ENCODE data around the gene FIGN.

FIGN gene

DNA sequence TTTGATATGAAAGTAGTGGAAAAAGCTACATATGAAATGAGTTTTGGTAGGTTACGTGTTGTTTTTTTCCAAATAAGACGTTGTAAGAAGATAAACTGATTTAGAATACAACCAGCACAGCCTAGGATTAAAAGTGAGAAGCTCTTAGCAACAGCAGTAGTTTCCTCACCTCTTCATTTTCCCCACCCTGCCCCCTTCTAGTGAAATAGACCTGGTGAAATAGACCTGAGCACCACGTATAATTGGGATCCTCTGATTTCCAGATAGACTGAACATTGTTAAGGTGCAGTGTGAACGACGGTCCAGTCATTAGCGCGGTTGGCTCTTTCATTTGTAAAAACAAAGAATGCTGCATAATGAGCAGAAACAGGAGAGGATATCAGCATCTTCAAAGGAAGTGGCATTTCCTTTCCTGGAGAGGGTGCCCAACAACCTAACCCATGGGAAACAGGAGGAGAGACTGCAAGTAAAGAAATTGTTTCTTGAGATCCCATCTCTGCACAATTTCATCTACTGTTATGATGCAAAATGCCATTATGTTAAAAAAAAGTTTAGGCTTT lies 114.3 kb downstream of the FIGN start:
- DNase-seq (ENCODE audit: extremely low read depth in 1 of 2, low read depth in 1 of 2) = no peak

DNA sequence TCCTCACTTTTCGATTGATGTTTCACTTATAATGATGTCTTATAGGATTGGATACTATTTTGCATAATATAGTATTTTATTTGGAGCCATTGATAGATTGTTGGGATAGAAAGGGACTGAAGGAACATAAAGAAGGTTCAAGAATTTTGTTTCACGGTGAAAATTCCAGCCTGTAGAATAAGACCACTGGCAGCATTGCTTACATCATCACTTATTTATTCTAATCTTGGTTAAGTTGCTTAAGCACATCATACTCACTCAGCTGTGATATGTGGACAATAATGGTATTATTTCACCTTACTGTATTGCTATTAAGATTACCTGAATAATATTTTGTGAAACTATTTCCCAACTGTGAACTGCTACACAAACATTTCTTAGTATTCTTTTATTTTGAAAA lies 118.3 kb downstream of the FIGN start:
- no peak for DNase-seq (ENCODE audit: extremely low read depth in 1 of 2, low read depth in 1 of 2)

DNA sequence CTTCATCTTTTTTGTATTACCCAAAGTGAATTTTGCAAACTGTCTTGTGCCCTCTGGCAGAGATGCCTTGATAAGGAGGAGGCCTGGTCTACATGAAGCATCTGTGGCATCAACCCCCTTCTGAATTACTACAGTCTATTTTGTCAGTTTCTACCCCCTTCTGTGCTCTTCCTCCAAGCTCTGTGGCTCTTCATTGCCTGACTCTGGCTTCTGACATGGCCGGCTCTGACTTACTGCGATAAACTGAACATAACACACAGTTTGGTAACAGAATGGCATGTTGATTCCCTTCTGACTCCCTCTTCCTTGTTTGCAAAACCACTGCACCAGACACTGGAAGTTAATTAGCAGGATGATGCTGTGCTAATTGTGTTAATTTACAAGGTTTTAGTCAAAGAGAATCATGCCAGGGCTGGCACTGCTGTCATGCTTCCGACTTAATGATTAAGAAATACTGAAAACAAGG lies 122.5 kb downstream of the FIGN start:
- no peak for DNase-seq (ENCODE audit: extremely low read depth in 1 of 2, low read depth in 1 of 2)

DNA sequence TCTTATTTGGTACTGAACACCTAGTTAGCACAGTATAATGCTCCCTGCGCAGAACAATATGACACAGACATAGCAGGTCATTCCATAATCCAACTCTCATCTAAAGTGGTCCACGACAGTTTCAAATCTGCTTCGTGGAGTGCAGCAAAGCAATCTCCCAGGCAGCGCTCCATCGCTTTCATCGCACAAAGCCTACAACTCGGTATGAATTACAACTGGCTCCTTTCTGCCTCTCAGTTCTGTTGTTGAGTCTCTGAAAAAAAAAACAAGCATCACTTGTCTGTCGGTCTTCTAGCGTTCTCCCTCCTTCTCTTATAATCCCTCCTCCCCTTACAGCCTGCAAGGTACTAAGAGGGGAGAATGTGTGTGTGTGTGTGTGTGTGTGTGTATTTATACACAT lies 123.5 kb downstream of the FIGN start:
- DNase-seq (ENCODE audit: extremely low read depth in 1 of 2, low read depth in 1 of 2) = no peak

DNA sequence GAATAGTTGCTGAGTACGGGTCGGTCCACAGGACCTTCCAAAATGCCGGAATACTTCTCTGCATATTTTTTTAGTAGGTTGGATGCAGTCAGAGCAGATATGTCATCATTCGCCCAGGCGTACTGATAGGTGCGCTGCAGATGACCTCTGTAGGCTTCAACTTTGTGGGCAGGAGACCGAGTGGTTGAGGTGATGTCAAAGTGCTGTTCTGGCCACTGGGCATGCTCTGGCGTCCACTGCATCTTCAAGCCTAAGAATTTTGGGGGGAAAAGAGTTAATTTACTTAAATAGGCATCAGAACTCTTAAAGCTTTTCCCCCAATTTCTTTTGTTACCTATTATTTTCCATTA lies 124.3 kb downstream of the FIGN start:
- DNase-seq (ENCODE audit: extremely low read depth in 1 of 2, low read depth in 1 of 2) = no peak

DNA sequence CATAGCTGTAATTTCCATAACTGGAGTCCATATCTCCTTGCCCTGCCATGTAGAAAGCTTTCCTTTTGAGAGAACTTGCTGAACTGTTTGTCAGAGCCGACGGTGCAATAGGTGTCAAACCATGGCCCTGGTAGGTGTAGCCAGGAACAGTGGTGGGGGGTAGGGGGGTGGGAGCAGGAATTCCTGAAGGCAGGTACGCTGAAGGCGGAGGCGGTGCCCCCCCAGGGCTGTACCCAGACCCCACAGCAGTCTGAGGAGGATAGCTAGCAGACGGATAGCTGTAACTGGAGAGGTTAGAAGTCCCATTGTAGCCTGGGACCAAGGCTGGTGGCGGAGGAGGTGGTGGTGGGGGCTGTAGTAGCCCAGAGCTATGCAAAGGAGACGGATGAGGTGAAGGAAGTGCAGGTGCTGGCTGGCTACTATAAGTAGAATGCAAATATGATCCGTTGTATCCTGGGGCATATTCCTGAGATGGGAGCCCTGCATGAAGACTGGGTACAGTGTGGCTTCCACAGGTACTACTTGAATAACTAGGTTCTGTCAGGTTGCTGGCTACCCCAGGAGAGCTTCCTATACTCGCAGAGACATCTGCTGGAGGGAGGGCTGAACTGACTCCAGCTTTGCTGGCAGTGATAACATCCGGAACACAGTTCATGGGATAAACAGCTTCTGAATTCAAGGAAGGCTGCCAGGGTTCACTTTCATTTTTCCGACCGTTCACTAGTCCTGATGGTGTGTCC lies 124.8 kb downstream of the FIGN start:
- DNase-seq (ENCODE audit: extremely low read depth in 1 of 2, low read depth in 1 of 2) = no peak

DNA sequence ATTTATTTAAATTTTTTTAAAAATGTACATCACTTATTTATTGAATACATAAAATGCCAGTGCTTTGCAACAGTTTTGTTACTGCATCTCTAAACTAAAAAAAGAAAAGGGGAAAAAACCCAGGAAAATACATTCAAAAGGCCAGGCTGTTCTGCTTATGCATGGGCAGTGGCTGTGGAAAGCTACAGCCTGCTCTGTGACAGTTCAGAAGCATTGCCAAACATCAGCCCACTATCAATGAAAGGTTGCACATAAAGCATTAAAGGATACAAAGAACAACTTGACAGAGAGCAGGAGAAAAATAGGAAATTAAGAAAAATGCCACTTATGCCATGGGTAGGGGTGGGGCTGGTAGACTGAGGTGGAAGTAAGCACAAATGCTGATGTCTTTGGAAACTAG lies 128.2 kb downstream of the FIGN start:
- no peak for DNase-seq (ENCODE audit: extremely low read depth in 1 of 2, low read depth in 1 of 2)

DNA sequence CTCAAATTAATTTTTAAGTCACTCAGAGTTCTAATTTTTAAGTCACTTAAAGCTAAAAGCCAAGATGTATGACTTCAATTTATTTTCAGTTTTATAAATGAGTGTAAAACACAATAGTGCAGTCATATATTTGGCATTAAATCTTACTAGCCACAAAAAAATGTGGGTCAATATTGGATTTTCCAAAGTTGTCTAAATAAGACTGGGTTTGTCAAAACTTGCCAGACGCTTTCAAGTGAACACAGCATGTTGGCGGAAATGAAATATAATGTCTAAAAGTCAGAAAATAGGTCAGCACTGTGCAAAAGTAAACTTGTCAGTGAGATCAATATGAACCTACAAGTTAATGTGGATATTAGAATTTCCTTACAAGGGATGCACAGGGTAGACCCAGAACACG lies 128.9 kb downstream of the FIGN start:
- no peak for DNase-seq (ENCODE audit: extremely low read depth in 1 of 2, low read depth in 1 of 2)

DNA sequence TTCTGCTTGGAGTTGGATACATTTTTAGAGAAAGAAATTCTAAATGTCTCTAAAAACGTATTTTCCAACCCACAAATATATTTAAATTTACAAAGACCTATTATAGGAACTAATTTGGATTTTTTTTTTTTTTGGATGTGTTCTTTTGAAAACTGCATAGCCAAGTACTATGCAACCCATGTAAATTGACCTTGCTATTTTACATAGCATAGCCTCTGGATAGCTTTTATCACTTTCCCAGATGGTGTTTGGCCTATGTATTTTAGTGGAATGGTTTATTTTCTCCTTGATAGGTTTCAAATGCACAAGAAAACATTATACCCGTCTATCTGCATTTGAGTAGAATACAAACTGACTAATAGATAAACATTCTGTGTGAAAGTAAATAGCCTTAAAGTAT lies 130.0 kb downstream of the FIGN start:
- DNase-seq (ENCODE audit: extremely low read depth in 1 of 2, low read depth in 1 of 2) = no peak

DNA sequence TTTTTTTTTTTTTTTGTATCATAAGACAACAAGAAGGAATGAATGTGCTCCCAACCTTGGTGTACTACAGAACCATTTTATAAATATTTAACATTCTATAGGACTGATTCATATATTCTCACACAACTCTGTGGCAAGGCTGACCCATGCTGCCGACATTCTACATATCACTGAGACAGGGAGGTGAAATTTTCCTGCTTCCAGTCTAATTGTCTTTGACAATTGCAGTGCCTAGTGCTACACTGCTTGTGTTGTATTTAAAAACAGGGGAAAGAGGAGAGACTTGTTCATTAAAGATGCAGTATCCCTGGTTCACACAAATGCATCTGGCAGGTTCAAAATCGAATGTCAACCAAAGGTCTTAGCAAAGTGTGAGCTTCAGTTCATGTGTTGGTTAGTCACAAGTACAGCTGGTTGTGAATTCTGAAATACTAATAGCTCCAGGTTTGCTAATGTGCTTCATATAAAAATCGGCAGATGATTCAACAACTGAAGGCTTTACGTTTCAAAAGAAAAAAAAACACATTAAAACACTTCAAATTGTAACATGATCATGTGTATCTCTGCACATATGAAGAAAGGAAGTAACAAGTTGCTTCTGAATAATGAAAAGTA lies 130.8 kb downstream of the FIGN start:
- DNase-seq (ENCODE audit: extremely low read depth in 1 of 2, low read depth in 1 of 2) = no peak

DNA sequence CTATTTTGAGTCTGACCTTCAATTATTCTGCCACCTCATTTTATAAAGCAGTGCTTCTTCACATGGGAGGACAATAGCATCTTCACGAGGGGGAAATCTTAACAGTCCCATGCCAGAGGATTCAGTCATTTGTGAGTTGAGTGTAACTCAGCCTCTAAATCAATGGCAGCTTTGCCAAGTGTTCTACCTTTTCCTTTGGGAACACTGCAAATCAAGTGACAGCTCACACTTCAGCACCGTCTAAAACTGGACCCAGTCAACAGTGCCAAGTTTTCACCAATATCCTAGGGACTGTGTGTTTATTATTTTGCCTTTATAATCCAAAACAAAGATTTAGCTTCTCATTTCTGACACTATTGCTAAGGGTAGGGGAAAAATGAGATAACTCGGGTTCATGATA lies 133.6 kb downstream of the FIGN start:
- DNase-seq (ENCODE audit: extremely low read depth in 1 of 2, low read depth in 1 of 2) = no peak

DNA sequence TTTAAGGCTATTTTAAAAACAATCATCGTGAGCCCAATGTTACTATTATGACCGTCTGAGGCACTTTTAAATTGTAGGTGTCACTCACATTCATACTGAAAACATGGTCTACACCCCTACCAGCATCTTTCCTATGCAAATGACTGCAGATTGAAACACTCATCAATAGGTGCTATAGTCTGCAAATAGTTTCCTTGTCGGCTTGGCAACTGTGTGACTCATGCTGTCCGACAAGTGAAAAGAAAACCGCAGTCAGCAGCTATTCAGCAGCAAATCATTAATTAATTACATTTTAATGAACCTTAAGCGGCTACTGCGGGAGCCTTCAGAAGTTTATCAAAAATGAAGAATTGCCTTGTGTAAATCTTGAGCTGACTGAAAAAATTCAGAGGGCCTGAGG lies 134.4 kb downstream of the FIGN start:
- DNase-seq (ENCODE audit: extremely low read depth in 1 of 2, low read depth in 1 of 2) = no peak

DNA sequence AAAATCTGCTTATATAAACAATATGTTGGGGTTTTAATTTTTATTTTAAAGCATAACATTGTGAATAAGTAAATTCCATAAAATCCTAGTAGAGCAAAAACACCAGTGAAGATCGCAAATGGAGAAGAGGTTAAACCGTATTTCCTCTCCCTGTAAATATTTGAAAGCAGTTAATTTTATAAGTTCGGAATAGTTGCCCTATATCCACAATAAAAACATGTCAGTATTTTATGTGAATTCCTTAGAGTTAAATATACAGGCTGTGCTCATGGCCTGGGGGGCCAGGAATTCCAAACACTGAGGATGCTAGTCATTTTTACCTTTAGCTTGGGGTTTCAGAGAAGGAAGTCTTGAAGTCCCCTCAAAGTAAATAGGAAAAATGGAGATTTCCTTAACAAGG lies 135.0 kb downstream of the FIGN start:
- no peak for DNase-seq (ENCODE audit: extremely low read depth in 1 of 2, low read depth in 1 of 2)

DNA sequence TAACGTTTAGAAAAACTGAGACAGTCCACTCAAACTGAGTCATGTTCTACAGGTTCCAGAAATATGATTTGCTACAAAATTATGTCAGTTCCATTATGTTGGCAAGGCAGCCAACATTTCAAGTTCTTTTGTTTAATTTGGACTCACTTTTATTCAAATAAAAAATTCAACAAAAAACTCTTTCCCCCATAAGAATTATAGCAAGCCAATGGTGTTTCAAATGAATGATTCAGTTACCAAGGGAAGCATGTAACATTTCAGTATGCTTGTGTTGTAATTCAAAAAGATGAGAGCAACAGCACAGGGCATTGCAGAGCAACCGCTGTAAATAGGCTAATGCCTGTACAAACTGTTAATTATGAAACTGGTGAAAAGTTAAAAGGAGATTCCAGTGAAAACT lies 140.8 kb downstream of the FIGN start:
- no peak for DNase-seq (ENCODE audit: extremely low read depth in 1 of 2, low read depth in 1 of 2)

DNA sequence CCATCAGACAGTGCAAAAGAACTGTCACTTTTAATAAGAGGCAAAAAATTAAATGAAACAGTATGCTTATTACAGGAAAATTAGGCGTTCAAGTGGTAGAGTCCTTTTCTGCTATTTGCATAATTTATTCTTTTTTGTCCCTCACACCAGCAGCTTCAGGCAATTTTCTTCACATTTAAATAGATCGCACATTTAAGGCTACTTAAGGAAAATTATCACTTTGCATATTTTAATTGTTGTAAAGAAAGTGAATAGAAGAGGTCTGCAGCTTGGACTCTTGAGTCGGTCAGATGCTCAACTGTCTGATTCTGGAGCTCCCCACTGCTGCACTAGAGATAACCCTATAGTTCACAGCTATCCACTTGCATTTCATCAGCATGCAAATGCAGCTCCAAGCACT lies 141.3 kb downstream of the FIGN start:
- no peak for DNase-seq (ENCODE audit: extremely low read depth in 1 of 2, low read depth in 1 of 2)

DNA sequence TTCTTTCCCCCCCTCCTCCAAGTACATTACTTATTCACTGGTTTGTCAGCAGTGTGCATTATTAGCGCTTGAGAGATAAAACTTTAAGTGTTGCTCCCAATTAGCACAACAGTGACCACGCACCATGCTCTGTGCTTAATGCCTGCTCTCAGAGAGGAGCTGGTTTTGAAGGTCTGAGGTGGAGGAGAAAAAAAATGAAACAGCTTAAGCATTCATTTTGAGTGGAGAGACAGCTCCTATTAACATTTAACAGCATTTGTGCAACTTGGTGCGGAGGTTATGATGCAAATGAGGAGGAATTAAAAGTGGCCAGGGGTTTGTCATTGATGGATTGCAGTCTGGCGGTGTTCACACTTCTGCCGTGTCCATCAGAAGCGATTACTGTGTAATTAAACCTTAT lies 141.8 kb downstream of the FIGN start:
- DNase-seq (ENCODE audit: extremely low read depth in 1 of 2, low read depth in 1 of 2) = no peak

DNA sequence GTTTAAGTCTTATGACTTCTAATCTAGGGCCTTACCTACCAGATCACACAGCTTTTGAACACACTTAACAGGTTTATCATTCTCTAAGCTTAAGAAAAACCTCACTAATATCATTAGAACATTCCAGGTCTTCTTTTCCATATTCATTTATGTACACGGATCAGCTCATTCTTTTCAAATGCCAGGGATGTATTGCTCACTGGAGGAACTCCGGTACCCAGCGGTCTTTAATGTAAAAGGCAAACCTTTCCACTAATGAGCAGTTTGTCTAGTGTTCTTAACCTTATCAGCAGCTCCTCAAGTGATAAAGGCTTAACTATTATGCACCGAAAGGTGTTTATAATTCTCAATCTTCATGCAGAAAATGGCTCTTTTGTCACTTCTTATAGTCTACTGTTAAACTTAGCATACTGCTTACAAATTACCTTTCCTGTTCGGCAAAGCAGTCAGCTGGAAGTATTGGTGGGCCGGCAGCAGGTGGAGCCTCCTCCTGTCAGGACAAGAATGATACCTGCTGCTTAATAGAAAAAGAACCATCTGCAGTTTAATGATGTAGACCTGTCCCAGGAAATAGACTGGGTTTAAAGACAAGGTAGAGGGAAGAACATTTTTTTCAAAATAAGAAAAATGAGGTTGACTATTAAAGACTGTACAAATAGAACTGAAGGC lies 142.7 kb downstream of the FIGN start:
- DNase-seq (ENCODE audit: extremely low read depth in 1 of 2, low read depth in 1 of 2) = no peak

DNA sequence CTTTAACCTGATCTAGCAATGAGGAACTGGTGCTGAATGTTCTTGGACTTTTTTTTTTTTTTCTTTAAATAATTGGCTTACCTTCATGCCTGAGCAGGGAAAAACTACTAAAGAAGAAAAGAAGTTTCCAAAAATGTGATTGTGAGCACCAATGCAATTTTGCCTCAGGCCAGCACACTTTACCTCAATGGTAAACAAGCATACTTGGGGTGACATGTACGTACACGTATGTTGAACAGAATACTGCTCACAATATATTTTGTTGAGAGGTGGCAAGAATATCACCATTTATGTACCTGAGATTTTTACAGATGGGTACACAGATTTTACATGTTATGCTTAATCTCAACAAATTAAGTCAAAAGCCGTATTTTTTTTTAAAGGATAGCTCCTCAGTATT lies 144.3 kb downstream of the FIGN start:
- no peak for DNase-seq (ENCODE audit: extremely low read depth in 1 of 2, low read depth in 1 of 2)

DNA sequence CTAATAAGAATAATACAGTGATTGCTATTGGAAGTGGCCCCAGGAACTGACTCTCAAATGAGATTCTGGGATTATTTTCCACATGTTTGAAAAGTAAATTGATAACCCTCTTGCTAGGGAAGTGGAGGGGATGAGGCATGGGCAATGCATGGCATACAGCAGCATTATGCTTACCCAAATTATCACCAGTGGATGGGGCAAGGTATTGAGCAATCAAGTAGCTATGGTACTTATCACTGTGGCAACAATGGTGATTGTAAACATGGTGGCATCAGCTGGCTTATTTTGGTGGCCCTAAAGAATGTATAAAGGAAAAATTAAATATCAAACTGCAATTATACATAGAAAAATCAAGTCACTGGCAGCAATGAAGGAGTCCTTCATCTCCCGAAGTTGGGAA lies 155.1 kb downstream of the FIGN start:
- DNase-seq (ENCODE audit: extremely low read depth in 1 of 2, low read depth in 1 of 2) = no peak

DNA sequence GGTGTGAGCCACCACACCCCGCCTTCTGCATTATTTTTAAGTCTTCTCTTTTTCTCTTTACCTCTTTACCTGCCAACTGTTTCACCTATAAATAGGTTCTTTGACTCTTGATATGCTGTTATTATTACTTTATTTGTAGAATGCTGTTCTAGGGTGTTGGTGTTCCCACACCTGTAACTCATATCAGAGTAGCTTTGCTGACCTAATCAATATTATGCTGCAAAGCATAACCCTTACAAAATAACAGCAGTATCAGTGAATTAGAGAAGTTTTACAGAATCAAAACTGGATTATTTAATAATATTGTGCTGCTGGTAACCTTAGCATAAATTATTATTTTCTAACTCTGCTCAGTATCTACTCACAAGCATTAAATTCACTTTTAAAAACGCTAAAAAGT lies 161.5 kb downstream of the FIGN start:
- no peak for DNase-seq (ENCODE audit: extremely low read depth in 1 of 2, low read depth in 1 of 2)

DNA sequence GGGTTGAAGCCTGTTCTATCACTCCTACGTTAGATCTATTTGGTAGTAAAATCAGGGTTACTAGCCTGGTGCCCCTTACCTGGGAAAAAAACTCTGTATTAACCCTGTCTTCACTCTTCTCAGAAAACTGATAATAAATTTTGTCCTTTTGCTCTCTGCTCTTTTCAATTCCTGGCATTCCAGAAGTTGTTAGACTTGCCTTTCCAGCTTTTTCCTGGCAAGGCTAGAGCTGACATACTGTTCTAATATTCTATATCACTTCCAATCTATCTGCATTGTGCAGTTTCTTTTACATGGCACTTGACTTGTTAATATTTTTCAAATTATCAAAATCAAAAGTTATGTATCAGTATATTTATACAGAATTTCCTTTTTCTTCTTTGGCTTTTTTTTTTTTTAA lies 162.2 kb downstream of the FIGN start:
- no peak for DNase-seq (ENCODE audit: extremely low read depth in 1 of 2, low read depth in 1 of 2)

DNA sequence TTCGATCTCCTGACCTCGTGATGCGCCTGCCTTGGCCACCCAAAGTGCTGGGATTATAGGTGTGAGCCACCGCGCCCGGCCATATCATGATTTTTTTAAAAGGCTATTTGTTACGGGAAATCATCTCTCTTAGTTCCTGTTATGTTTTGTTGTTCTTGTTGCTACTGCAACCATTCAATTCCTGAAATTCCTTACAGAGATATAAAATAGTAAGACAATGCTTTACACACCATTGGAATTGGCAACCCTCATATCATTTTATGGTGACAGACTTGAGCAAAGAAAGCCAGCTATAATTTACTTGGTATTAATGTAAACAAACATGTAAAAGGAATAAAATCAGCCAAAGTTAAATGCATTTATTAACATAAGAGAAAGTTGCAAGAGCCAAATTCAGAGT lies 163.0 kb downstream of the FIGN start:
- no peak for DNase-seq (ENCODE audit: extremely low read depth in 1 of 2, low read depth in 1 of 2)

Data from activated CD8-positive, alpha-beta memory T cell treated with anti-CD3 and anti-CD28 coated beads for 1 hour (primary cell).